Astrocyte of the cerebellum (primary cell): ENCODE results near the gene HS3ST2.

Experiments
- DNase-seq: peaks from one replicate; pipeline ENCODE4 v3.0.0-alpha.2; 2011; ENCODE audit warnings: low read depth
- H3K4me3 ChIP-seq: 2 replicates; pipeline ENCODE4 v1.5.1; 2011; ENCODE audit warnings: mild to moderate bottlenecking, low read depth, low read length, moderate library complexity
- in situ Hi-C: cut with HindIII; loops from 2 replicates; pipeline ENCODE4 v1.10.0; 2017; ENCODE audit warnings: low sequenced_read_pairs
- TF ChIP-seq, protein P1 (sequence below): IDR thresholded peaks from 2 replicates; pipeline ENCODE4 v1.5.1; 2012; ENCODE audit warnings: low read length, low read depth, moderate library complexity, mild to moderate bottlenecking; ENCODE audit errors: missing control alignments

The HS3ST2 gene

DNA sequence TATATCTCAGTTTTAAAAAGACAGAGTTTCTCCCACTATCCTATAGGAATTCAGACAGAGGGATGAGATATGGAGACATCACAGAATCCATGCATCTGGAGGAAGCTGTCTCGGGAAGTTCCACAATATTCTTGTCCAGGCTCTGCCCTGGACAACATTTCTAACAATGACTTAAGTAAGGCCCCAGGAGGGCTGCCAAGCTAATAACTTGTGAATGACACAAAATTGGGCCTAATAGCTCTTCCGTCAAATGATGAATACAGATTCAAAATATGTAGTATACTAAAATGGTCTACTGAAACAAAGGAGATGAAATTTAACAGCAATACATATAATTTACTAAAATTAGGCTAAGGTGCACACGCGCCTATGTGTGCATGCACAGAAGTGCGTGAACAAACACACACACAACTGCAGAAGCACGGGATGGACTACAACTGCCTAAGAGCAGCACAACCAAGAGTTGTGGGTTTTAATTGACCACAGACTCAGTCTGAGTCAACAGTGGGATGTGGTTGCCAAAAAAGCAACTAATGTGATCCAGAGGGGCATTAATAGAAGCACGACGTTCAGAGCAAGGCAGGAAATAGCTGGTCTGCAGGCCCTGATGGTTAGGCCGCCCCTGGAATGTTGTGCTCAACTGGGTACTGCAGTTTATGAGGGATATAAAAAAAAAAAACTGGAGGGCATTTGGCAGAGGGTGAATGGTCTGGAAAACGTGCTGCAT lies 26.3 kb upstream of the HS3ST2 start:
- in situ Hi-C loops, result no loop called here
- peak; percentile 16 for DNase-seq
- TF ChIP-seq, protein P1, sequence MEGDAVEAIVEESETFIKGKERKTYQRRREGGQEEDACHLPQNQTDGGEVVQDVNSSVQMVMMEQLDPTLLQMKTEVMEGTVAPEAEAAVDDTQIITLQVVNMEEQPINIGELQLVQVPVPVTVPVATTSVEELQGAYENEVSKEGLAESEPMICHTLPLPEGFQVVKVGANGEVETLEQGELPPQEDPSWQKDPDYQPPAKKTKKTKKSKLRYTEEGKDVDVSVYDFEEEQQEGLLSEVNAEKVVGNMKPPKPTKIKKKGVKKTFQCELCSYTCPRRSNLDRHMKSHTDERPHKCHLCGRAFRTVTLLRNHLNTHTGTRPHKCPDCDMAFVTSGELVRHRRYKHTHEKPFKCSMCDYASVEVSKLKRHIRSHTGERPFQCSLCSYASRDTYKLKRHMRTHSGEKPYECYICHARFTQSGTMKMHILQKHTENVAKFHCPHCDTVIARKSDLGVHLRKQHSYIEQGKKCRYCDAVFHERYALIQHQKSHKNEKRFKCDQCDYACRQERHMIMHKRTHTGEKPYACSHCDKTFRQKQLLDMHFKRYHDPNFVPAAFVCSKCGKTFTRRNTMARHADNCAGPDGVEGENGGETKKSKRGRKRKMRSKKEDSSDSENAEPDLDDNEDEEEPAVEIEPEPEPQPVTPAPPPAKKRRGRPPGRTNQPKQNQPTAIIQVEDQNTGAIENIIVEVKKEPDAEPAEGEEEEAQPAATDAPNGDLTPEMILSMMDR, result no peak
- H3K4me3 ChIP-seq, result no peak overlapping the region

DNA sequence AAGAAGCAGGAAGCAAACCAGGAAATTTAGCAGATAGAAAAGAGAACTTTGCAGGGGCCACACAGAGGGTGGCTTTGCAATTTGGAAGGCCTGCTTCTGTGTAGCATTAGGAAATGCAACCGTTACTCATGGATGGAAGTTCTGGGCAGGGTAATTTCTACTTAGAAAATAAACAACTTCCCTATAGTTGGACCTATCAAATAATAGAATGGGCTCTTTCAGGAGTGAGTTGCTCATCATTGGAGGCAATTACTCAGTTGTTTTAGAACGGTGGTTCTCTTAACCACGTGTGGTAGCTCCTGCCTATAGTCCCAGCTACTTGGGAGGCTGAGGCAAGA lies 25.8 kb upstream of the HS3ST2 start:
- no peak overlapping the region for H3K4me3 ChIP-seq
- no peak for DNase-seq
- in situ Hi-C loops, result no loop called here
- TF ChIP-seq, protein P1, result no peak

DNA sequence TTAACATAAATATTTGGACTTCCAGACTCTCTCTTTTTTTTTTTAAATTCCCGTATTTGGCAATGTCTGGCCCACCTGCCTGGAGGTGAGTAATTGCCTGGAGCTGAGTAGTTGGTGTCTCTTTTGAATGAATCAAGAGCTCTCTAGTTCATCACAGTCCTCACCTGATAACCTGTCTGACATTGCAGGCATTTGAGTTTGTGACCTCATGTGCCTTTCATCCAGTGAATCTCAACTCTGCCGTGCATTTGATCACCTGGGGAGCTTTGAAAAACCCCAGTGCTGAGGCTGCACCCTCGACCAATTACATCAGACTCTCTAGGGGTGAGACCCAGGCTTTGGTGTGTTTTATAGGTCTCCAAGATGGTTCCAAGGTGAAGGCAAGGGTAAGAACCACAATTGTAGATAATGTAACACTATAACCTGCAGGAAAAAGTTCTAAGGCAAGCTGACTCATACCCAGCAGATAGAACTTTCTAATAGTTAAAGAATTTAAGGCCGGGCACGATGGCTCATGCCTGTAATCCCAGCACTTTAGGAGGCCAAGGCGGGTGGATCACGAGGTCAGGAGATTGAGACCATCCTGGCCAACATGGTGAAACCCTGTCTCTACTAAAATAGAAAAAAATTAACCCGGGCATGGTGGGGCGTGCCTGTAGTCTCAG lies 24.5 kb upstream of the HS3ST2 start:
- TF ChIP-seq, protein P1, result no peak
- no peak overlapping the region for H3K4me3 ChIP-seq
- in situ Hi-C loops, result no loop called here
- no peak for DNase-seq

DNA sequence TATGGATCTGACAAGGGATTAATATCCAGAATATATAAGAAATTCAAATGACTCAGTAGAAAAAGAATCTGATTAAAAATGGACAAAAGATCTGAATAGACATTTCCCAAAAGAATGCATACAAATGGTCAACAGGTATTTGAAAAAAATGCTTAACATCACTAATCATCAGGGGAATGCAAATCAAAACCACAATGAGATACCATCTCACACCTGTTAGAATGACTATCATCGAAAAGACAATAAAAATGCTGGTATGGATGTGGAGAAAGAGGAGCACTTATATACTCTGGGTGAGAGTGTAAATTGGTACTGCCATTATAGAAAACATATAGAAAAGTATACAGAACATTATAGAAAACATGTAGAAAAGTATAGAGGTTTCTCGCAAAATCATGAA lies 16.4 kb upstream of the HS3ST2 start:
- no peak overlapping the region for H3K4me3 ChIP-seq
- DNase-seq, result no peak
- TF ChIP-seq, protein P1, result no peak
- in situ Hi-C loops, result no loop called here

DNA sequence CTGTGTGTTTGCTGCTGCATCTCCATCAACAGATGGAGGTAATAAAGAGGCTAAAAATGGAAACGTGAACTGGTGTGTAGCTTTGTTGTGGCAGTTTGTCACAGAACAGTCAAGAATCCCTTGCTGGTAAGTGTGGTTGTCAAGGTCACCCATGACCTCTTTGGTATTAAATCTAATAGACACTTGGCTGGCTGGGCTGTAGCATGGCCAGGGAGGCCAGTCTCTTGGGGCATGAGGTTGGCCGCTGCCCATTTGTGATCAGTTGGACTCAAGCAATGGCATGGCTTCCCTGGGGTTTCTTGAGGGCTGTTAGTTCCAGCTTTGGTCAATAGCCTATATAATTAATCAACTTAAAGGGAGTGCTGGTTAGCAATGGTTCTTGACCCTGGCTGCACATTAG lies 14.8 kb upstream of the HS3ST2 start:
- H3K4me3 ChIP-seq, result no peak overlapping the region
- no peak for DNase-seq
- TF ChIP-seq, protein P1, result no peak
- in situ Hi-C loops, result no loop called here

DNA sequence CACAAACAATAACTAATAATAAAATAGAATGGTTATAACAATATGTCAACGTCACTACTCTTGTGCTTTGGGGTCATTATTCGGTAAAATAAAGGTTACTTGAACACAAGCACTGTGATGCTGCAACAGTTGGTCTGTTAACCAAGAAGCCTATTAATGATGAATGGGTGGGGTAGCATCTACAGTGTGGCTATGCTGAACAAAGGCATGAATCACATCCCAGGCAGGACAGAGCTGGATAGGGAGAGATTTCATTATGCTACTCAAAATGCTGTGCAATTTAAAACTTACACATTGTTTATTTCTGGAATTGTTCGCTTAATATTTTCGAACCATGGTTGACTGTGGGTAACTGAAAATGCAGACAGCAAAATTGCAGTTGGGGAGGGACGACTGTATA lies 9.1 kb upstream of the HS3ST2 start:
- DNase-seq, result no peak
- no peak overlapping the region for H3K4me3 ChIP-seq
- in situ Hi-C loops, result no loop called here
- TF ChIP-seq, protein P1, result no peak
